Smooth muscle cell (in vitro differentiated cells): ENCODE results near the gene USP5. TPM values are rescaled to one million over a fixed set of nuclear protein-coding genes. Genes with fewer than 3 reads are reported as not detected.

Experiments used
- DNase-seq: peaks from one replicate; lab custom pipeline; 2025; ENCODE audit not compliant: unreplicated experiment; lab: John Stamatoyannopoulos, UW
- H2AFZ ChIP-seq: fragments of 200-600 bp; sonication (generic); 2 replicates; pipeline ENCODE4 v1.6.0; 2016; ENCODE audit warnings: antibody characterized with exemption, low read depth, mild to moderate bottlenecking
- H3F3A ChIP-seq: fragments of 200-600 bp; sonication (generic); 2 replicates; pipeline ENCODE4 v1.6.0; 2017; ENCODE audit warnings: antibody characterized with exemption, low read depth
- H3K27ac ChIP-seq: fragments of 200-600 bp; sonication (generic); 2 replicates; pipeline ENCODE4 v1.5.1; 2016; ENCODE audit warnings: low read depth, mild to moderate bottlenecking
- H3K27me3 ChIP-seq: fragments of 200-600 bp; sonication (generic); 2 replicates; pipeline ENCODE4 v1.6.1; 2016; ENCODE audit warnings: low read depth, mild to moderate bottlenecking
- H3K36me3 ChIP-seq: fragments of 200-600 bp; sonication (generic); 2 replicates; pipeline ENCODE4 v1.5.1; 2016; ENCODE audit warnings: low read depth
- H3K4me1 ChIP-seq: fragments of 200-600 bp; sonication (generic); 2 replicates; pipeline ENCODE4 v1.5.1; 2016; ENCODE audit warnings: low read depth
- H3K4me2 ChIP-seq: fragments of 200-600 bp; sonication (generic); 2 replicates; pipeline ENCODE4 v1.6.0; 2016; ENCODE audit warnings: mild to moderate bottlenecking
- H3K4me3 ChIP-seq: fragments of 200-600 bp; sonication (generic); 2 replicates; pipeline ENCODE4 v1.5.1; 2016; ENCODE audit warnings: mild to moderate bottlenecking
- H3K79me2 ChIP-seq: fragments of 200-600 bp; sonication (generic); 2 replicates; pipeline ENCODE4 v1.6.0; 2016; ENCODE audit warnings: low read depth, mild to moderate bottlenecking
- H3K9ac ChIP-seq: fragments of 200-600 bp; sonication (generic); 2 replicates; pipeline ENCODE4 v1.6.0; 2016; ENCODE audit warnings: low read depth
- H3K9me3 ChIP-seq: fragments of 200-600 bp; sonication (generic); replicated peaks from 2 replicates; pipeline ENCODE4 v1.5.1; 2016; ENCODE audit warnings: low read depth
- H4K20me1 ChIP-seq: fragments of 200-600 bp; sonication (generic); 2 replicates; pipeline ENCODE4 v1.6.0; 2016; ENCODE audit warnings: low read depth
- WGBS: methylation state at CpG from one replicate; pipeline ENCODE4 v1.1.7; 2016; ENCODE audit warnings: low lambda C conversion rate; 5-methylcytosine and 5-hydroxymethylcytosine counted together
- polyA plus RNA-seq: library from polyadenylated mRNA; unstranded; fragments of >200 nt; fragmentation: Nextera tagmentation; extraction: Ambion mirVana; gene quantifications from 2 replicates; pipeline ENCODE4 v1.2.1, GENCODE V29; 2016
- total RNA-seq: library from RNA; depleted of rRNA; stranded (reverse); fragments of >200 nt; gene quantifications from 2 replicates; pipeline ENCODE4 v1.2.3, GENCODE V29; 2014
- TF ChIP-seq, protein P1 (sequence below): fragments of 200-600 bp; sonication (generic); IDR thresholded peaks from 2 replicates; pipeline ENCODE4 v1.5.1; 2017; ENCODE audit warnings: borderline replicate concordance, mild to moderate bottlenecking, antibody characterized with exemption; ENCODE audit not compliant: insufficient read depth, poor library complexity, severe bottlenecking

The USP5 gene
- total and polyA plus RNA-seq, 2 experiments from 2014 or later, result 51.3 to 64.9 TPM

DNA sequence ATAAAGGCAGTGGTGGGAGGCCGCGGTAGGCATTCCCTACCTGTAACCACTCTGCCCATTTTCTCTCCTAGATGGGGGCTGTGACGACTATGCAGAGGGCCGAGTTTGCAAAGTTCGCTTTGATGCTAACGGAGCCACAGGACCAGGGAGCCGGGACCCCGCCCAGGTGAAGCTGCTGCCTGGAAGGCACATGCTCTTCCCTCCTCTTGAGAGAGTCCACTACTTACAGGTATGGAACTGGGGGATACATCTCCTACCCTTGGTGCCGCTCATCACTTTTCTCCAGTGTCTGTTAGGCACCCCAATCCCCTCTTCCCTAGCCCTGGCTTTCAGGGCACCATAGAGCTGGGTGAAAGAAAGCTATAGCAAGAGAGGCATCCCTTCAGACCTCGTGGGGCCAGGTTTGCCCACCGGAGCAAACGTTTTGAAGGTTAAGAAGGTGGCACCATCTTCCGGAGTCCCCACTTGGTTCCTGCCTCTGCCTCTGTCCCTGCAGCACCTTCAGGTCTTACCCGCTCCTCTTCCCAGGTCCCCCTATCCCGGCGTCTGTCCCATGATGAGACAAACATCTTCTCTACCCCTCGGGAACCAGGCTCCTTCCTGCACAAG, 25.7 kb upstream of the USP5 start:
- Histone ChIP-seq H3K27me3 (peaks cover 5% of the 10 kb centered on the region), H3K9me3 (no peaks in the 10 kb centered on the region), H4K20me1 (peaks cover 10% of the 10 kb centered on the region), H3K4me1 (peaks cover 22% of the 10 kb centered on the region), H3K27ac (no peak overlapping the region), H3K4me3 (no peak overlapping the region), H3K9ac (no peak overlapping the region), H2AFZ (no peak overlapping the region), H3K79me2 (peaks cover 10% of the 10 kb centered on the region), H3K4me2 (no peak overlapping the region), H3F3A (no peaks in the 10 kb centered on the region), H3K36me3 (no peaks in the 10 kb centered on the region)
- TF ChIP-seq, protein P1, sequence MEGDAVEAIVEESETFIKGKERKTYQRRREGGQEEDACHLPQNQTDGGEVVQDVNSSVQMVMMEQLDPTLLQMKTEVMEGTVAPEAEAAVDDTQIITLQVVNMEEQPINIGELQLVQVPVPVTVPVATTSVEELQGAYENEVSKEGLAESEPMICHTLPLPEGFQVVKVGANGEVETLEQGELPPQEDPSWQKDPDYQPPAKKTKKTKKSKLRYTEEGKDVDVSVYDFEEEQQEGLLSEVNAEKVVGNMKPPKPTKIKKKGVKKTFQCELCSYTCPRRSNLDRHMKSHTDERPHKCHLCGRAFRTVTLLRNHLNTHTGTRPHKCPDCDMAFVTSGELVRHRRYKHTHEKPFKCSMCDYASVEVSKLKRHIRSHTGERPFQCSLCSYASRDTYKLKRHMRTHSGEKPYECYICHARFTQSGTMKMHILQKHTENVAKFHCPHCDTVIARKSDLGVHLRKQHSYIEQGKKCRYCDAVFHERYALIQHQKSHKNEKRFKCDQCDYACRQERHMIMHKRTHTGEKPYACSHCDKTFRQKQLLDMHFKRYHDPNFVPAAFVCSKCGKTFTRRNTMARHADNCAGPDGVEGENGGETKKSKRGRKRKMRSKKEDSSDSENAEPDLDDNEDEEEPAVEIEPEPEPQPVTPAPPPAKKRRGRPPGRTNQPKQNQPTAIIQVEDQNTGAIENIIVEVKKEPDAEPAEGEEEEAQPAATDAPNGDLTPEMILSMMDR, result no peak
- 84% methylated on average over 17 of the region's 17 CpGs for WGBS
- DNase-seq, result no peak

DNA sequence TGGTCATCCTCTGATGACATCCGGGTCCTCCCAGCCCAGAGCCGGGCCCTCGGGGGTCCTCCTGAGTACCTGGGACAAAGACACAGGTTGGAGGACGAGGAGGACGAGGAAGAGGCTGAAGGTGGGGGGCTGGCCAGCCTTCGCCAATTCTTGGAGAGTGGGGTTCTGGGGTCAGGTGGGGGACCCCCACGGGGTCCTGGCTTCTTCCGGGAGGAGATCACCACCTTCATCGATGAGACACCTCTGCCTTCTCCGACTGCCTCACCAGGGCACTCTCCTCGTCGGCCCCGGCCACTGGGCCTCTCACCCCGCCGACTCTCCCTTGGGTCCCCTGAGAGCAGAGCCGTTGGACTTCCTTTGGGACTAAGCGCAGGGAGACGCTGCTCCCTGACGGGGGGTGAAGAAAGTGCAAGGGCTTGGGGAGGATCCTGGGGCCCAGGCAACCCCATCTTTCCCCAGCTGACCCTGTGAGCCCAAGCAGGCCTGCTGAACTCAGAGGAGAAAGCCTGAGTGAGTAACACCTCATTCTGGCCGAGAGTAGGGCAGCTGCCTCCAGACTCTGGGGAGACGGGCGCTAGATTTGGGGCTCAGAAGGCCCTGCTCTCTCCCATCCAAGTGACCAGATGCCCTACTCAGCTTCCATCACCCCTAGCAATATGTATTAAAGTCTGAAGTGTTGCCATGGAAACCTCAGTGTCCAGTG, 25.1 kb upstream of the USP5 start:
- Histone ChIP-seq H3K9me3 (no peaks in the 10 kb centered on the region), H2AFZ (no peak overlapping the region), H3K79me2 (peaks cover 10% of the 10 kb centered on the region), H3K9ac (no peak overlapping the region), H3F3A (no peaks in the 10 kb centered on the region), H4K20me1 (peaks cover 10% of the 10 kb centered on the region), H3K27ac (no peak overlapping the region), H3K4me3 (no peak overlapping the region), H3K4me2 (peak overlapping the region; percentile 42), H3K36me3 (no peaks in the 10 kb centered on the region), H3K27me3 (peaks cover 5% of the 10 kb centered on the region), H3K4me1 (peaks cover 19% of the 10 kb centered on the region)
- 90% methylated on average over 20 of the region's 22 CpGs for WGBS
- TF ChIP-seq, protein P1, result no peak
- DNase-seq, result no peak

DNA sequence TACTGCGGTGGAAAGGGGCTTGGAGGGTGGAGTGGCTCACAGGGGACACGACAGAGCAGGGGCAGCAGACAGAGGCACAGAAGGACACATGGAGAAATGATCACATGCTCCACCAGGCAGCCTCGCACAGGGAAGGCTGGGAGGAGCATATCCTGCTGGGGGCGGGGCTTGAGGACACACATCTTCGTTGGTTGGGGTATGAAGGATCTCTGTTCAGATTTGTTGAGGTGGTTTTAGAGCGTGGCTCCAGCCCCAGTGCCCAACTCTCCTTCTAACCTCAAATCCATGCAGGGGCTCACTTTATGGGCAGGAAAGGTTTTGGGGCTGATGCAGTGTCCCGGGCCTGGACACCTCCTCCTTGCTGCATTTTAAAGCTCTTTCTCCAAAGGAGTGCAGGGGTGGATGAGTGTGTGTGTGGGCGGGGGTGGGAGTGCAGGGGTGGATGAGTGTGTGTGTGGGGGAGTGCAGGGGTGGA, 24.5 kb upstream of the USP5 start:
- Histone ChIP-seq H3F3A (no peaks in the 10 kb centered on the region), H4K20me1 (peaks cover 10% of the 10 kb centered on the region), H3K4me3 (peak overlapping the region; percentile 90), H2AFZ (no peak overlapping the region), H3K27ac (no peak overlapping the region), H3K36me3 (no peaks in the 10 kb centered on the region), H3K9me3 (no peaks in the 10 kb centered on the region), H3K27me3 (peaks cover 5% of the 10 kb centered on the region), H3K9ac (no peak overlapping the region), H3K4me1 (peaks cover 16% of the 10 kb centered on the region), H3K79me2 (peaks cover 10% of the 10 kb centered on the region), H3K4me2 (peak overlapping the region; percentile 42)
- TF ChIP-seq, protein P1, result no peak
- DNase-seq, result peak; percentile 51
- 3% methylated on average over 8 of the region's 8 CpGs for WGBS
